Inflammatory macrophage (primary cell): ENCODE data around the gene NF1.

ENCODE experiments used
- DNase-seq, 2 donors: peaks; one replicate each; pipeline ENCODE4 v3.0.0-alpha.2; 2020 to 2022

Gene NF1

DNA sequence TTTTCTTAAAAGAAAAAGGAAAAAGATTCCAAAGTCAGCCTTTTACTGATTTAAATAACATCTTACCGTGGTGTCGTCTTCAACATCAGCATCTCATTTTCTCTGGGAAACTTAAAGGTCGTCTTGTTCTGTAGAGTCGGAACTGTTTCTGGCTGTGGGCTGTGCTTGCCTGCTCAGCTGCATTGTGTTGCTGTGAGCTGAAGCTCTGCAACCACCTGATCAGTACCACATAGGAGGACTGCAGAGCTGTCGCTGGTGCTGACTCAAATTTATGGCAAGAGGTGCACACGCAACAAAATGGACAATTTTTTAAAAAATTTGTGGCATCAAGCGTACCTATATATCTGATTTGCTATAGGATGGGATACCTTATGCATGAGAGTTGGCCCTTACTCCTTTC lies 202.3 kb downstream of the NF1 start, which contains the start of gene OMG:
Gene OMG (minus strand): TSS at position 150 of the 400 bp plus-strand sequence. CDS start 908 bp downstream, outside the sequence.
- DNase-seq = no peak

DNA sequence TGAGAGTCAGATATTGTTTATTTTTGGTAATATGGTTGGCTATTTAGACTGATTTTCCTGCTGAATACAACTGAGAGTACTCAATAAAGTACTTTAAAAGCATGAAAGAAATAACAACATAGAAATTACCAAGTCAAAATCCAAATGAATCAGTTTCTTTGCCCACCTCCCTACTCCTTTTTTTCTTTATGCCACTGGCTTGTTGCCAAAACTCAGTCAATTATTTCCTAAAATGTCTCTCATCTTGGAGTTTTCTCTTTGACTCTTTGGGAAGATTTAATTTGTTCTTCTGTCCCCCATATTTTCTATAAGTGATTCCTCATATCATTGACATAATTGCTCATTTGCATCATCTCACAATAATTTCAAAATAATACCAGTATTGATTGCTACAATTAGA lies 204.8 kb downstream of the NF1 start:
- DNase-seq = no peak

DNA sequence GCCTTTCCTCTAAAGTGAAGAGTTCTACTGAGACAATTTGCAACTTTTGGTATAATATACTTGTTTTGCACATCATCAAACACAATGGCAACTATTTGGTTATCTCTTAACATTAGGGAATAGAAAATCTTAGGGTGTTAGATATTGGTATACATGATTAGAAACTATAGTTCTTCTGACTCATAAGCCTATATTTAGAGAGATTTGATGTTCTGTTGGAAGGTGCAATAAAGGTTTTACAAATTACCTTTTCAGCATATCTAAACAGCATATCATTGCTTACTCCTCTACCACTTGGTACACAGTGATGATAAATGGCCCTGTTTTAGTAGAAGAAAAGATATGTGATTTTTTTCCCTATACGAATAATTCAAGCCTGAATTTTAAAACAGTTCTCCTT lies 212.9 kb downstream of the NF1 start:
- no peak for DNase-seq

DNA sequence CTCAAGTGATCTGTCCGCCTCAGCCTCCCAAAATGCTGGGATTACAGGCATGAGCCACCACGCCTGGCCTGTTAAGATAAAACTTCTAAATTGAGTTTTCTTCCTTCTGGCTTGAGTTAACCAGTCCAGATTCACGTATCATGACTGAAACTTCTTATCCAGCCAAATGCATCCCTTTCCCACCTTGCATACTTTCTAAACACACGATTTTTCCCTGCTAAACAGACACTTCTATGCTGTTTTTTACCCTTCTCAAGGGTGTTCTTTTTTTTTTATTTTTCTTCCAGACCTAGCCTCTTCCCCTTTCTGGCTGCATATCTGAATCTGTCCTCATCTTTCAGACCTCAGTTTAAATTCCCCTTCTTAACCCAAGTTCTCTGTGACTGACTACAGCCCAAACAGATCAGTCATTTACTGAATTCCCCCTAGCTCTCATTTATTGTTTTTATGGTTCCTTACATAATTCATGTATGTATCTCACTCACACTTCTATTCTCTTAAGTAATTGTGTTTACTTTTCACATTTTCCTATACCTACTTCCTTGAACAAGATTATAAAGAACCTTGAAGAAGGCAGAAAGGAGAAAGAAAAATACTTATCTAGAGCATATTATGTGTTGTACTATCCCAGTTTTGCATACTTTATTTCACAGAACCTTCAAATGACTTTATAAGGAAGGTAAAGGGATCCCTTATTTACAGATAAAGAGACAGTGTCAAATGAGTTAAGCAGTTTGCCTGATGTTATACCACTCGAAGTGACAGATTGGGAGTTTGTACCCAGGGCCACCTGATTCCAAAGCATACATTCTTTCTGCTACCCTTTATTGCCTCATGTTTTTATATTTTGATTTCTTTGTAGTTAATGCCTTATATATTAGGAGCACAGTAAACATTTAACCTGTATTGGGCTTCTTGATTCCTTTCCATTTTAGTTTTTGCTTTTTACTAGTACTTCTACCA lies 213.9 kb downstream of the NF1 start:
- peak; percentile 65 to 81 for DNase-seq

DNA sequence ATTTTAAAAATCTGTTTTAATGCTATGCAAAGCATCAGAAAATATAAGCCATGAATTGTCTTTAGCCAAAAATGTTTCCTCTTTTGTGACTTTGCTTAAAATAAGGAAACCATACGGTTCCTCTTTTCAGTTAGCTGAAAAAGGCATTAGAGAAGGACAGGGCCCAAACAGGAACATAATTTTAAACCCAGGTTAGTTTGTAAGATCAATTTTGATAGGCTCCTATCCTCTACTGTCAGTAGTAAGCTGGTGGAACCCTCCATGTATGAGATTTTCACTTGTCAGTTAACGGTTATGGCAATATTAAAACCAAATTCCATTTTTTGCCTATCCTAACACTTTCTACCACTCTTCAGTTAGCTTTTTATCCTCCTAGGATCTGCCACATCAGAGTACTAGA lies 214.8 kb downstream of the NF1 start:
- DNase-seq = peak; percentile 75 to 96

DNA sequence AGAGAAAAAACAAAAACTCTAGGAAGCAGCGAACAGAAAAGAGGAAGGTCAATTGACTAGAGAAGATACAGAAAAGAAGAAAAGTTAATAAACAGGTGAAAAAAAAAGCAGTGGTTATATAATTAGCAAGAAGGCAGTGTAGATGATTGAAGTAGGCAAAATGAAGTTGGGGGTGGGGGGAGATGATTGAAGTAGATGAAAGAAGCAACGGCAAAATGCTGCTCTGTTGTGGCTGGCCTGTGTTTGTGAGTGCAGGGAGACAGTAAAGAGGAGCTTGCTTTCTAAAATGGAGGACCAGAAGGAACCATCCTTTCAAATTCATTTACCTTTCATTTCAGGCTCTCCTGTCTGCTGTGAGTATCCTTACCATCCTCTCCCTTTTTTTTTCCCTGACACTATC lies 215.5 kb downstream of the NF1 start:
- DNase-seq = peak; percentile 34 to 49

DNA sequence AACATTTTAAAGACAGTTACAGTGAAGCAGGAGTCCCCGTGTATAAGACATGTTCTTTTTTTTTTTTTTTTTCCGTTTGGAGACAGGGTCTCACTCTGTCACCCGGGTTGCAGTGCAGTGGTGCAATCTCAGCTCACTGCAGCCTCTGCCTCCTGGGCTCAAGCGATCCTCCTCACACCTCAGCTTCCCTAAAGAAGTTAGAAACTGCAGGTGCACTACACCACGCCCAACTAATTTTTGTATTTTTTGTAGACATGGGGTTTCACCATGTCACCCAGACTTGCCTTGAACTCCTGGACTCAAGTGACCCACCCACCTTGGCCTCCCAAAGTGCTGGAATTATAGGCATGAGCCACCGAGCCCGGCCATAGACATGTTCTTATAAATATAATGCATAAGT lies 216.1 kb downstream of the NF1 start:
- DNase-seq = peak; percentile 33 to 37

DNA sequence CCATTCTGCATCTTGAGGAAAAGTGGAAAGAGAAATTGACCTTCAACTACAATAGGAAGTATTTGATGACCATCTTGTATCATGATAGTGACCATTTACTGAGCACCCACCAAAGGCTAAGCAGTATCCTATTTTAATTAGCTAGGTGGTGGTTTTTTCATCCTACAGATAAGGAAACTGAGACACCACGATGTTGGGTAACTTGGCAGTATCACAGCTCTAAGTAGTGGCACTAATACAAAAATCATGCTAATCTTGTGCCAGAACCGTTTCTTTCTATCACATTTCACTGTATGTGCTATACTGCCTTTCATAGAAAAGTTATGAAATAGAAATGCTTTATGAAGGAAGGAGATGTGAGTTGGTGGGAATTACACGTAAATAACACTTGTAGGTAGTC lies 216.7 kb downstream of the NF1 start:
- DNase-seq = peak in 1 of 2 donors; percentile 36

DNA sequence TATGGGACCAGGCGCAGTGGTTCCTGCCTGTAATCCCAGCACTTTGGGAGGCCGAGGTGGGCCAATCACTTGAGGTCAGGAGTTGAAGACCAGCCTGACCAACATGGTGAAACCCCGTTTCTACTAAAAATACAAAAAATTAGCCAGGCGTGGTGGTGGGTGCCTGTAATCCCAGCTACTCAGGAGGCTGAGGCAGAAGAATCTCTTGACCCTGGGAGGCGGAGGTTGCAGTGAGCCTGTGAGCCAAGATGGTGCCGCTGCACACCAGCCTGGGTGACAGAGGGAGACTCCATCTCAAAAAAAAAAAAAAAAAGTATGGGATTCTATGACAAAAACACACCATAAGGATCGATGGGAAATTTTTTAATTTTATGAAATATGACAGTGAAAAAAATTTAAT lies 217.4 kb downstream of the NF1 start:
- DNase-seq = peak; percentile 60 to 65

DNA sequence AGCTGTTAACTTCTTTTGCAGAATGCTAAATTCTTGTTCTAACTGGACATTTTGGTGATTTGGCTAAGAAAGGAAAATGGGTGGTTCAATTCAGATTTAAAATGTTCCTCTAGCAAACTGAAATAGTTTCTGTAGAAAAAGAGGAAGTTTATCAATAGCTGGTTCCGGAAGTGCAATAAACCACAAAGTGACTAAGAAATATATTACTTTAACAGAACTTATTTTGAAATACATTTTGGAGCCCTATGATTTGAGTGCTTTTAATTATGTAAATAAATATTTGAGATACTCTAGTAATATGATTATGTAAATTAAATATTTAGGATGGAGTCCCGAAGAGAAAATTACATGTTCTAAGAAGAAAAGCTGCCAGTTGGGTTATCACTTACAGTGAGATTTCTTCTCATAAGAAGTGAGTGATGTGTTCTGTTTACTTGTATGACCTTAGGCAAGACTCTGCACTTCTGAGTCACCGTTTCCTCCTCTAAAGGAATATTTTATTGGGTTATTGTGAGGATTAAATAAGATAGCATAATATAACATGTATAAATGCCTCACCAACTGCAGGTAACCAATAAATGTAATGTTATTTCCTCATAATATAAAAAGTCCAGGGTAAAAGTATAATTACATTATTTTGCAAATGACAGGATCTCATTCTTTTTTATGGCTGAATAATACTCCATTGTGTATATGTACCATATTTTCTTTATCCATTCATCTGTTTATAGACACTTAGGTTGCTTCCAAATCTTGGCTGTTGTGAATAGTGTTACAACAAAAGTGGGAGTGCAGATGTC lies 219.4 kb downstream of the NF1 start, which contains the start of gene EVI2B:
Gene EVI2B (minus strand): TSS at position 73 of the 800 bp plus-strand sequence. CDS start 8,445 bp downstream, outside the sequence.
- DNase-seq = peak; percentile 86 to 97

DNA sequence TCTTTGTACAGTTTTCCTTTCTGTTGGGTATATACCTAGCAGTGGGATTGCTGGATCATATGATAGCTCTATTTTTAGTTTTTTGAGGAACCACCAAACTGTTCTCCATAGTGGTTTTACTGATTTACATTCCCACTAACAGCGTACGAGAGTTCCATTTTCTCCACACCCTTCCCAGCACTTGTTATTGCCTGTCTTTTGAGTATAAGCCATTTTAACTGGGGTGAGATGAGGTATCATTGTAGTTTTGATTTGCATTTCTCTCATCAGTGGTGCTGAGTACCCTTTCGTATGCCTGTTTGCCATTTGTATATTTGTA lies 220.0 kb downstream of the NF1 start:
- DNase-seq = peak; percentile 71 to 82

DNA sequence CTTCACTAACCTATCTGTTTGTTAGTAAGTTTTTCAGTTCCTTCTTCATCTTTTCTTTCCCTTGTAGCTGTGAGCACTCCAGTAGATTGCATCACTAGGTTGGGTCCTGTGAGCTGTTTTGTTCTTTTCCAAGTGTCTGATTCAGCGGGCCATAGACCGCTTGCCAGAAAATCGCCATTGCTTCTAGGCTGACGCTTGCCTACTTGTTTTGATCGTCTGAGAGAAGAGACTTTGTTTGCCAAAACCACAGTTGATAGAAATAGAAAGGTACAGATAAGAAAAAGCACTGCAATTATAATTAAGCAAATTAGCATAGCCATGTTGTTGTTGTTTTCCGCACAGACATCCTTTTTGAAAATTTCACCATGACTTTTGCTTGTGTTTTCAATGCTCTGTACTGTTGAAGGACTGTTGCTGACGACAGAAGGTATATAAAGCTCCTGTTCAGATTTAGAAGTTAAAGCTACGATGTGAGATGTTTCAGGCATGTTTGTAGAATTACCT lies 223.6 kb downstream of the NF1 start:
- DNase-seq = peak; percentile 86 to 87

DNA sequence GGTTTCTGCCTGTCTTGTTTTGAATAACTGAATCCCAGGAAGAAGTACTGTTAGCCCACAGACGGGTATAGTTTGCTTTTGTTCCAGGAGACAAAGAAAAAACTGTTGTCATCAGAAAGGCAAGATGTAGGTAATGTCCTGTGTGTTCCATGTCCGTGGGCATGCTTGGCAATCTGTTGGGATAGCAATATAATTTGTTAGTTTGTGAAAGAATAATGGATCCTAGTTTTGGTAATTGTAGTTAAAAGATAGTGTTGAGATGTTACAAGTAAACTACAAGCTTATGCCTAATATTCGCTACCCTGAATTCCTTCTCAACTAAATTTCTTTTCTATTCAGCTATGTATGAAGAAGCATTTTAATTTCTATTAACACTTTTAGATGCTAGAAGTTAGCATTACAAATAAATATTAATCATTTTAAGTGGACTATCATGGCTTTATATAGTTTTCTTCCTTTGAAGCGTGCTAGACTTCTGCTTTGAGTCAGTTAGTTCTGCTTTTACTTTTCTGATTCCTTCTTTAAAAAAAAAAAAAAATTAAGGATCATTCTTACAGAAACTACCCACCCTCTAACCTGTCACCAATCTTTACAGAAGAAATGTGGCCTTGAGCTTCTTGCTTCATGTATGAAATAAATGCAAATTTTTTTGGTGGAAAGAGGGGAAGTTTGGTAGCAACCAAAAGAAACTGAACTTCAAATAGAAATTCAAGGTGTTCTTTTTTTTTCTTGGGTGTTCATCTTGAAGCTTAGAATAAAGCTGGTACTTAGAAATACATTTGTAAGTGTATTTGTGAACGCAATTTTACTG lies 224.3 kb downstream of the NF1 start:
- DNase-seq = peak; percentile 53 to 82

DNA sequence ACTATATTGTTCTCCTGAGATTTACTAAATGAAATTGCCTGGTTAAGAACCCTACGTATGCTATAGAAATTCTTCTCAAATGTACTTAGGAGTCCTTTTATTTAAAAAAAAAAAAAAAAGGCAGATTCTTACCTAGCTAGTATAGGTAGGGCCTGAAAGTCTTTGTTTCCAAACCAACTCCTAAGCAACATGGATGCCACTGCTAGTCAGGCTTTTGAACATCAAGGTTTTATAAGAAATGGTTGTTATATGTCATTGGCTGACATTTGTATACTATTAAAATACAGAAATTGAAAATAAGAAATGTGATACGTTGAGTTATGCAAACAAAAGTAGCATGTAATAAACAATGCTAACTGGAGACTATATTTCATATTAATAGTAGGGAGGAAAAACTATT lies 225.5 kb downstream of the NF1 start:
- DNase-seq = peak; percentile 33 to 55

DNA sequence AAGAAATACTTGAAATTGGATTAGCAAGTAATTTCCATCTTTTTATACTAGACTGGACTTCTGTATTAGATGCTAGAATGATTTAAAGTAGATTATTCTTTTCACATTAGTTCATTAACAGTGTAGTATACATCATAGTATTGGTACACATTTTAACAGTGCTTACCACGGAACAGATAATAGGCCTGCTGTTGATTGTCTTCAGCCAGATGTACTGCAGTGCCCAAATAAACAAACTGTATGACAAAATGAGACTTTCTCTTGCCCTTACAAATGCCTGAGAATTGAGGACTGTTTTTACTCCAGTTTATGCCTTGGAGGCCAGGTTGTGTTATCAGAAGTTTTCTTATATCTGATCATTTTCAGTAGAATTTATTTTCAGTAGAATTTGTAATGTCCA lies 226.0 kb downstream of the NF1 start:
- DNase-seq = peak; percentile 38 to 56

DNA sequence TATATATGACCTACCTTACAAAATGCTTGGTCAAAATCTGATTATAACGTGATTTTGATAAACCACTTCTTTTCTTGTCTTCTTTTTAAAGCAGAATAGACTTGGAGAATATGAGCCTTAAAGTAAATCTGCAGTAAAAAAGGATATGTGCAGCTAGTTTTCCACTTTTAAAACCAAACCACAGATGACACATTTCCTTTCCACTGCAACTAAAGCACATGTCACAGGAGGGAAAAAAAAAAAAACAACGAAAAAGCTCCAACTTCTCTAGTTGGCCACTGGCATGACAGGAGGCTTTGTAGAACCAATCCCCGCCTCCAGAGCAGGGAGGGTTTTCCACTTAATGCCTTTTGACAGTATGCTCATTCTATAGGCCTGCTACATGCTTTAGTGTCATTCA lies 226.7 kb downstream of the NF1 start, which contains the start of gene EVI2A:
Gene EVI2A (minus strand): TSS at position 142 of the 400 bp plus-strand sequence. CDS start 2,609 bp downstream, outside the sequence.
- peak; percentile 95 to 97 for DNase-seq

DNA sequence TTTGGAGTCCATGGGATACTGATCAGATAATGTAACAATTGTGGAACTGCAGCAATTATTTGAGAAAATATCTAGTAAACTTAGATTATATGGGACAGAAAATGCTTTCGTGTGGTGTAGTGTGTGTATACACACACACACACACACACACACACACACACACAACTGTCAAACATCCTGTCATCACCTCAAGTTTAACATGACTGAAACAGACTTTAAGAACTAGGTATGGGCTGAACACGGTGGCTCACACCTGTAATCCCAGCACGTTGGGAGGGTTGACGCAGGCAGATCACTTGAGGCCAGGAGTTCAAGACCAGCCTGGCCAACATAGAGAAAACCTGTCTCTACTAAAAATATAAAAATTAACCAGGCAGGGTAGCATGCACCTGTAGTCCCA lies 227.2 kb downstream of the NF1 start:
- DNase-seq = no peak

DNA sequence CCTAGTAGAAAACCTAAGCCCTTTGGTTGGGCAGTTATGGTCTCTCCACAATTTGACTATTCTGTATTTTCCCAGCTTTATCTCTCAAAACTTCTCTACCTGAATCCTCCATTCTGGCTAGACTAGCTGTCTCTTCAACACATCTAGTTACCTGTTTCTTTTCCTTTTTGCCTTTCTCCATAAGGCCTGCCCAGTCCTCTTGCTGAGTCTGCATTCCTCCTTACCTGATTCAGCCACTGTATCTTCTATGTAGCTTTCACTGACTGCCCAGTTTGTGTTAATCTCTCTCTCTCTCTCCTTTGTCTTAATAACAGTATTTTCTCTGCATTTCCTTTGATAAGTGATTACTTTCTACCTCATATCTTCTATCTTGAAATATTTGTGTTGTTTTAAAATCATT lies 228.8 kb downstream of the NF1 start:
- DNase-seq = no peak

DNA sequence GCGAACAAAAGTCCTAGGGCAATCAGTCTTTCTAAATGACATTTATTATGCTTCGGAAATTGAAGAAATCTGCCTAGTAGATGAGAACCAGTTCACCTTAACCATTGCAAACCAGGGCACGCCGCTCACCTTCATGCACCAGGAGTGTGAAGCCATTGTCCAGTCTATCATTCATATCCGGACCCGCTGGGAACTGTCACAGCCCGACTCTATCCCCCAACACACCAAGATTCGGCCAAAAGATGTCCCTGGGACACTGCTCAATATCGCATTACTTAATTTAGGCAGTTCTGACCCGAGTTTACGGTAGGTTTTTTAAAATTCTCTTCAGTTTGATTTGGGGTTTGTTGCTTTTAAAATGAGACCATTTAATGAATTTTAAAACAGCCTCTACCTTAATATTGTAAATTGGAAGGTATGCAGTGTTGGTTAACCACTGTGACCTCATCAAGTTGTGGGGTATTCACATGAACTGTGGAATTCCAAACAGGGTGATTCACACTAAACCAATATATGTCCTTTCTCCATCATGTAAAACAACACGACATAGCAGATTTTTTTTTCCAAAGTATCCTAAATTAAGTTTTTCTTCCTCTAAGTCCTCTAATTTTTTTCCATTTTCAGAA lies 232.9 kb downstream of the NF1 start:
- DNase-seq = no peak

DNA sequence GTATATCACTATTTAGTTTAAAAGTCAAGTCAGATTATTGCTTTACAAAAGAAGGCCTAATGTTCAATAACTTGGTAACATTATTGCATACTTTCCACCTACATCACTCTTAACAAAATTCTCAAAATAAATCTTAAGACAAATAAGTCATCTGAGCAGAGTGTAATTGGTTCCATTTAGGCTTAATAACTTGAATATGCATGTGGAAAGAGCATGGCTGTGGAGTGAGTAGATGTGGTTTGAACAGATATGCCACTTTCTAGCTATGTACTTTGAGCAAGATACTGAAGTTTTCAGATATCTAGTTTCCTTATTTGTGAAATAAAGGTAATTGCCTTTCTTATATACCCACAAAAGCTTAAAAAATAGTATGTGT lies 233.4 kb downstream of the NF1 start:
- DNase-seq = peak in 1 of 2 donors; percentile 2

DNA sequence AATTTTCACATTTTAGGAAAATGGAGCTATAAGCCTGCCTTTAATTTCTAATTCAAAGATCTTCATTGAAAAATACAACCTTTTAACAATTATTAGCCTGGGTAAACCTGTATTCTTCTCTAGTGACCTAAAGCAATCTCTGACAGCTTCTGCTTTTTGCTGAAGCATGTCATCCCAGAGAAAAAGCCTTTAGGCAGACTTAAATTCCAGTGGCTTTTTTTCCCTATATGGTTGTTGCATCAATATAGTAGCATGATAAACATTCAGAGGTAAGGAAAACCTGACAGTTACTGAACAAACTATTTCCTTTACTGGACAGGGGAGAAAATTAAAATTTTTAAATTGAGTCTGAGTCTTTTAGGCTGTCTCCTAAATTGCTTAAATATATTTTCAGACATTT lies 234.4 kb downstream of the NF1 start:
- DNase-seq = peak in 1 of 2 donors; percentile 0
